Activated naive CD8-positive, alpha-beta T cell treated with anti-CD3 and anti-CD28 coated beads, Interleukin-2, amount 10 ng/mL, durations not matched to agents 7 days and 5 days (primary cell): ENCODE data around the gene SORCS2. TPM values are rescaled to one million over a fixed set of nuclear protein-coding genes. Genes with fewer than 3 reads are reported as not detected.
A peak's percentile ranks its signal among the peaks of the same experiment; 100 is the strongest.

Experiments used
- ATAC-seq: fragments of 150-1000 bp; cut with Tn5 transposase; one replicate; pipeline ENCODE4 v1.10.0; 2021; ENCODE audit warnings: low read depth, moderate library complexity
- POLR2A ChIA-PET: fragments of 350-600 bp; sonication (Branson Sonifier 250); formaldehyde crosslinking; loops from one replicate; lab custom pipeline; 2021; ENCODE audit warnings: antibody characterized with exemption; lab: Charles Lee
- DNase-seq: peaks from one replicate; pipeline ENCODE4 v3.0.0; 2021
- H3K27ac Mint-ChIP-seq: one replicate; pipeline ENCODE4 v1.8.0; 2022; ENCODE audit warnings: mild to moderate bottlenecking, mixed read lengths
- H3K27me3 Mint-ChIP-seq: one replicate; pipeline ENCODE4 v1.8.0; 2022; ENCODE audit warnings: mild to moderate bottlenecking, moderate library complexity, mixed read lengths
- H3K36me3 Mint-ChIP-seq: one replicate; pipeline ENCODE4 v1.8.0; 2021; ENCODE audit warnings: mild to moderate bottlenecking, mixed read lengths
- H3K4me1 Mint-ChIP-seq: one replicate; pipeline ENCODE4 v1.8.0; 2021; ENCODE audit warnings: mixed read lengths
- H3K4me3 Mint-ChIP-seq: one replicate; pipeline ENCODE4 v1.8.0; 2022; ENCODE audit warnings: mild to moderate bottlenecking, moderate library complexity, mixed read lengths
- H3K9me3 Mint-ChIP-seq: one replicate; pipeline ENCODE4 v1.8.0; 2021; ENCODE audit warnings: mixed read lengths
- total RNA-seq, 2 experiments: library from RNA; stranded (reverse); gene quantifications; one replicate each; pipeline ENCODE4 v1.2.3, GENCODE V29; 2021

SORCS2 gene
- total RNA-seq, 2 experiments from 2014 or later = not detected

DNA sequence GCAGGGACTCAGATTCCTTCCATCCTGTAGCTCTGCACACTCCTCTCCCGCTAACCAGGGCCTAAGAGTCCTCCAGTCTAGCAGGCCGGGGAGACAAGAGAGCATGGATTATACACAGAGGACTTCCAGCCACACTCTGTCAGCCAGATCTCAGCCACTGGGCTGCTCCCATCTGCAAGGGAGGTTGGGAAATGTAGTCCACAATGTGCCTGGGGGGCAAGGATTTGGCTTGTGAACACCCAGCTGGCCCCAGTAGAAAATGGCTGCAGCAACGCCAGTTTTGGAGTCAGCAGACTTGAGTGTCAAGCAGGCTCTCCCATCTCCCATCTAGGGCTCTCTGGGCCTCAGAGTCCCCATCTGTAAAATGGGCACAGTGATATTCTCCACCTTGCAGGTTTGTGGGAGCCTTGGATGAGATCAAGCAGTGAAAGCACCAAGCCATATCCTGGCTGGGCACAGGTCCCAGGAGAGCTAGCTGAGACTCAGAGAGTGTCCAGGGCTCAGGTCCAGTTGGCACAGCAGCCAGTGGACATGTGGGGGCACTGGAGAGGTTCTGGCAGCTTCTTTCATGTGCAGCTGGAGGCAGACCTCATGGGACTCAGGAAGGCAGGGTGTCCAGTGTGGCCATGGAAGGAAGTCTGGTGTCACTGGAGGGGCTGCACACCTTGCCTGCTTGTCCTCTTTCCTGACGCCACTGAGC is 227.8 kb downstream of the SORCS2 start:
- ATAC-seq = no peak
- no peak overlapping the region for H3K4me3 Mint-ChIP-seq
- POLR2A ChIA-PET = no interaction called here
- H3K9me3 Mint-ChIP-seq = peaks cover 1% of the 10 kb centered on the region
- no peaks in the 10 kb centered on the region for H3K36me3 Mint-ChIP-seq
- H3K27me3 Mint-ChIP-seq = no peaks in the 10 kb centered on the region
- H3K27ac Mint-ChIP-seq = no peak overlapping the region
- peak; percentile 5 for DNase-seq
- H3K4me1 Mint-ChIP-seq = no peaks in the 10 kb centered on the region

DNA sequence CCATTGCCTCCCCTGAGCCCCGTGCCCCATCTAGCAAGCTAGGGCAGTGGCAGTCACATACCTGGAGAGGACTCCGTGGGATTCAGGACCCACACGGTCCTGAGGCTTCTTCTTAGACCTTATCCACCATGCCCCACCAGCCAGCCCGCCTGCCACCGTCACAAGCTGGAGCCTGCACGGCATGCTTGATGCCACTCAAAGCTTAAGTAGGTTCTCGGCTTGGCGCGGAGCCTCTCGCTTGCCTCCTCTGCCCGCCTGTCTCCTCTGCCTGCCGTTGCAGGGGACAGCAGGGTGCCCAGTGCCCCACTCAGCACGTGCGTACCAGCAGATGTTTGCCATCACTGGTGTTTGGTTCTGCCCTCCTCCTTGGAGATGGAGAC is 228.3 kb downstream of the SORCS2 start:
- no peak for ATAC-seq
- Mint-ChIP-seq H3K27ac (no peak overlapping the region), H3K4me3 (no peak overlapping the region), H3K4me1 (no peaks in the 10 kb centered on the region), H3K9me3 (peaks cover 1% of the 10 kb centered on the region), H3K27me3 (no peaks in the 10 kb centered on the region), H3K36me3 (no peaks in the 10 kb centered on the region)
- POLR2A ChIA-PET = no interaction called here
- DNase-seq = peak; percentile 5

DNA sequence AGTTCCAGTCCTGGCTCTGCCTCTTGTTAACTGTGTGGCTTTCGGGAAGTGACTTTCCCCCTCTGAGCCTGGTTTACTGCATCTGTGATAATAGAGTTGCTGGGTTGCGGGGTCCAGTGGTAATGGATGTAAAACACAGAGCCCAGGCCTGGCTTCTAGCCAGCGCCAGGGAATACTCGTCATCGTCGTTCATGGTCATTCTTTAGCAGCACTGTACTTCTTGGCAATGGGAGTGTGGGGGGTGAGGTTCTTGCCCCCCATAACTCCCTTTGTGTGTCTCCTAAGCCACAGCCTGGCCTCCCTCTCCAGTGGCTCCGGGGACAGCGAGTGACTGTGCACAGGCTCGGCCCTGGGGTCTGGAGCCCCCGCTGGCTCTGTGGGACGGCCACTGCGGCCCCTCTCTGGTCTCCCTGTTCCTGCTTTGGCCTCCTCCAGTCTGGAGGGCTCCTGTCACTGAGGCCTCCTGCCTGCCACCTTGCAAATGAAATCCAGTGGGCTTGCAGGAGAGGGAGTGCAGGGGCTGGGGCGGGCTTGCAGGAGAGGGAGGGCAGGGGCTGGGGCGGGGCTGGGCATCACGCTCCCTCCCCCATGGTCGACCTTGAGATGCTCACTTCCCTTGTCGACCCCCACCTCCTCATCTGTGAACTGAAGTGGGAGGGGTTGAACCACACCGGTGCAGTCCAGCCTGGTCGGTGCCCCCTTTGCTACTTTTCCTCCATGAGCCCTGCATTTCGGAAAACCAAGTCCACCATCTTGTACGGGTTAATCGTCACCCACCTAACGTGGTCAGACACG is 229.2 kb downstream of the SORCS2 start:
- Mint-ChIP-seq H3K27me3 (no peaks in the 10 kb centered on the region), H3K36me3 (no peaks in the 10 kb centered on the region), H3K4me1 (no peaks in the 10 kb centered on the region), H3K27ac (no peak overlapping the region), H3K9me3 (peaks cover 1% of the 10 kb centered on the region), H3K4me3 (no peak overlapping the region)
- DNase-seq (peak; percentile 10), ATAC-seq (no peak)
- POLR2A ChIA-PET = no interaction called here

DNA sequence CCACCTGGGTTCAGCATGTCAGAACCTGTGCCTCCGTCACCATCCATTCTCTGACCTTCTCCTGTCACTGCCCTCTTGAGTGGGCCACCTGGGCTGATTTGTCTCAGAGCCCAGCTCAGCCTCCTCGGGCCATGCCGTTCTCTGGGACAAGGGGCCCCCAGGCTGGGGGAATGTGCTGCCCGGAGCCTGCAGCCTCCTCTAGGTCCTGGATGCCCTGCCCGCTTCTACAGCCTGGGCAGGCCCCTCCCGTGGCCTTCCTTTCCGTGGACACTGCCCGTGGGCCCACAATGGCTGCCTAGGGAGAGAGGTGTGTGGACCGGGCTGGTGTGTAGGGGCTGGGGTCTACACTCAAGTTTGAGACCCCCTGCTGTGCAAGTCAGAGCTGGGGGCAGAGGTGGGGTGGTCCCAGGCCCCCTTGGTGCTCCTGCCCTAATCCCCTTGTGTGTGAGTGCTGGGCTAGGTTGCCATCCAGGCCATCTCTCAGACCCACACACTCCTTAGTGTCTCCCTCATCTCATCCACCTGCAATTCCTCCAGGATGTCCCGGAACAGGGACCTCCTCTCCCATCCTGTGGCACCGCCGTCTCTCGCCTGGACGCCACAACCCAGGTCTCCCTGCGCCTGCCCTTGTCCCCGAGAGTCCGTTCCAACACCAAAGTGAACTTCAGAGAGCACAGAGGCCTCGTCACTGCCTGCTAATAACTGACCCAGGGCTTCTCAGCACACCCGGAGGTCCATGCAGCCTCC is 230.0 kb downstream of the SORCS2 start:
- ATAC-seq (no peak), DNase-seq (peak; percentile 7)
- no peaks in the 10 kb centered on the region for H3K4me1 Mint-ChIP-seq
- H3K36me3 Mint-ChIP-seq = no peaks in the 10 kb centered on the region
- H3K4me3 Mint-ChIP-seq = no peak overlapping the region
- H3K27me3 Mint-ChIP-seq = no peaks in the 10 kb centered on the region
- no peak overlapping the region for H3K27ac Mint-ChIP-seq
- H3K9me3 Mint-ChIP-seq = peaks cover 1% of the 10 kb centered on the region
- POLR2A ChIA-PET = no interaction called here

DNA sequence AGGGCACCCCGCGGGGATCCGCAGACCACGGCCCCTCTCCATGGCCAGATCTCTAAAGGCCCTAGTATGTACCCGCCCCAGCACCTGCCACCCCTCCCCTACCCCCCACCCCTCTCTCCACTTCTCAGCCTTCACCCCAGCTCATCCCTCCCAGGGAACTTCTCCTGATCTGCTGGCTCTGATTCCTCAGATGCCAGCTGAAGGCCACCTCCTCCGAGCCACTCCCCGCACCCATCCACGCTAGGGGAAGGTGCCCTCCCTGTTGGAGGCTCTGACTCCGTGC is 230.5 kb downstream of the SORCS2 start:
- no peaks in the 10 kb centered on the region for H3K36me3 Mint-ChIP-seq
- no peak for ATAC-seq
- no peaks in the 10 kb centered on the region for H3K27me3 Mint-ChIP-seq
- no peak for DNase-seq
- H3K4me1 Mint-ChIP-seq = no peaks in the 10 kb centered on the region
- POLR2A ChIA-PET = no interaction called here
- H3K9me3 Mint-ChIP-seq = peaks cover 1% of the 10 kb centered on the region
- no peak overlapping the region for H3K4me3 Mint-ChIP-seq
- H3K27ac Mint-ChIP-seq = no peak overlapping the region

DNA sequence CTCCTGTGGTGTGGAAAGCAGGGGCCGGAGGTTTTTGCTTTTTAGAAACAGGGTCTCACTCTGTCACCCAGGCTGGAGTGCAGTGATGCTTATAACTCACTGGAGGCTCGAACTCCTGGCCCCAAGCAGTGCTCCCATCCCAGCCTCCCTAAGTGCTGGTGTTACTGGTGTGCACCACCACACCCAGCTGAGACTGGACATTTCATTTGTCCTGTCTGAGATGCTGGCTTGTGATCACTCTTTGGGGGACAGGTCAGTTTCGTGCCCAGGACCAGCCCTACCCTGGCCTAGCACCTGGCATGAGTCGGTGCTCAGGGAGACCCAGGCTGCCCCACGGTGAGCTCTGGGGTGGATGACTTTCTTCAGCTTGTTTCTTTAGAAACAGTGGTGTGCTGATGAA is 231.1 kb downstream of the SORCS2 start:
- Mint-ChIP-seq H3K27ac (no peak overlapping the region), H3K4me1 (no peaks in the 10 kb centered on the region), H3K27me3 (no peaks in the 10 kb centered on the region), H3K9me3 (no peaks in the 10 kb centered on the region), H3K36me3 (no peaks in the 10 kb centered on the region), H3K4me3 (no peak overlapping the region)
- DNase-seq (no peak), ATAC-seq (no peak)
- POLR2A ChIA-PET = no interaction called here

DNA sequence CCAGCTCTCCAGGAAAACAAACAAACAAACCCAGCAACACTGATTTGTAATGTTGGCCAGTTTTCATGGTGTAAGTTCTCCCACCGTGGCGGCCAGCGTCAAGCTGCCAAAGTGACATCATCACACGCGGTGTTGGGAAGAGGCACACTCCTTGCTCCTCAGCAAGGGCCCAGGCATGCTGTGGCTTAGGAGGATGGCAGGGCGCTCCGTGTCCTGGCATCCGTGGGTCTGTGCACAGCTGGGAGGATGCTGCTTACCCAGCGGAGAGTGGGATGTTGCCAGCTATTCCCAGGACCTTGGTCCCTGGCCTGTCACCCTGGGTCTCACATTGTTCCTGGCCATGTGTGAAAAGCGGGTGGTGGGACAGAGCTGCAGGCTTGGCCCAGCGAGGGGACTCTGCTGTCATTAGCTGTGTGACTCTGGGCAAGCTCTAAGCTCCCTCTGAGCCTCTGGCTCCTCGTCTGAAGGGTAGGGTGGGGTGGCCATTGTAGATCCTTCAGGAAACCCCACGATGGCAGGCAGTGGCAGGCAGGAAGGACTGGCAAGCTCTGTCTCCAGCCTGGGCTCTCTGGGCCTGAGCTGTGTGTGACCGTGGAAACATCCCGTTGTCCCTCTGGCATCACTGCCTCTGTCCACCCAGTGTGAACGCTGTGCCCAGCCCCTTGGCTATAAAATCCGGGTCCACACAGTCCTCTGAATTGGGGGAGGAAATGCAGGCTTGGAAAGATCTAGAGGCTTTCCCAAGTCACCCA is 231.6 kb downstream of the SORCS2 start:
- no peak overlapping the region for H3K4me3 Mint-ChIP-seq
- H3K27me3 Mint-ChIP-seq = no peaks in the 10 kb centered on the region
- H3K9me3 Mint-ChIP-seq = no peaks in the 10 kb centered on the region
- H3K4me1 Mint-ChIP-seq = no peaks in the 10 kb centered on the region
- POLR2A ChIA-PET = no interaction called here
- DNase-seq (peak; percentile 15), ATAC-seq (no peak)
- no peaks in the 10 kb centered on the region for H3K36me3 Mint-ChIP-seq
- H3K27ac Mint-ChIP-seq = no peak overlapping the region

DNA sequence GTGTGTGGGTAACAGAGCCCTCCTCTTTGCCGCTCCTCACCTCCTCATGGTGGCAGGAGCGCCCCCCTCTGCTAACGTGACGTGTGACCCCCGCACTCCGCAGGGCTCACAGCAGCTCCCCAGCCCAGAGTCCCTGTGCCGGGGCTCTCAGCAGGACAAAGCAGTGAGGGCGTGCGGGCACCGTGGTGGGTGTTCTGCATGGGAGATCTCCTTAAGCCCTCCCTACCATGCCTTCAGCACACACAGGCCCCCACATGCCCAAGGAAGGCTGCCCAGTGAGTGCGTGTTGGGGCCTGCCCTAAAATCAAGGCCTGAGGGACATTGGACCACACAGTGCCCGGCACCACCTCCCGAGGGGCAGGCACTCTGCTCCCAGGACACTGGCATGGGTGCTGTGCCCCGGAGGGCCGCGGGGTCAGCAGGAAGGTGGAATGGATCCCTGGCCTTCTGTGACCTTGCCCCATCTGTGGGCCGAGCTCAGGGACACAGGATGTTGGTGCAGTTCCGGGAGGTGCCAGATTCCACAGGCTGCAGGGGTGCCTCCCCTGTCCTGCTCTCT is 232.3 kb downstream of the SORCS2 start:
- ATAC-seq = no peak
- H3K9me3 Mint-ChIP-seq = no peaks in the 10 kb centered on the region

DNA sequence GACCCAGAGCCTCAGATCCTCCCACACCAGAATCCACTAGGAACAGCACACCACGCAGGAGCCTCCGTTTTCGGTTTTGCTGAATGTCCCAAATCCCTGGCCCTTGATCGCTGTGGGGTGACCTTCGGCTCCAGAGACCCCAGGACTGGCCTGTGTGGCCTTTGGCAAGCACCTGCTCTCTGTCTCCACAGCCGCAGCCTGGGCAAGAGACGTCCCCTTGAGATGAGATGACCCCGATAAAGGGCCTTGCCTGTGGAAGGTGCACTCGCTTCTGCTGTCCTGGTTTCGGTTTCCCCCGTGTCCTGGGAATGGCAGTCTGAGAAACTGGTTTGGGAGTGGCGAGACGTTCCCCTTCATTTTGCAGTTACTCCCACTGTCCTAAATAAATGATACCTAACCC is 232.8 kb downstream of the SORCS2 start:
- H3K4me1 Mint-ChIP-seq = no peaks in the 10 kb centered on the region
- no peak overlapping the region for H3K4me3 Mint-ChIP-seq
- H3K27ac Mint-ChIP-seq = no peak overlapping the region
- POLR2A ChIA-PET = no interaction called here
- H3K9me3 Mint-ChIP-seq = no peaks in the 10 kb centered on the region
- ATAC-seq (no peak), DNase-seq (peak; percentile 14)
- no peaks in the 10 kb centered on the region for H3K36me3 Mint-ChIP-seq
- no peaks in the 10 kb centered on the region for H3K27me3 Mint-ChIP-seq

More for the DNA sequence above, 232.3 kb downstream of the SORCS2 start:
- Mint-ChIP-seq H3K36me3 (no peaks in the 10 kb centered on the region), H3K4me1 (no peaks in the 10 kb centered on the region), H3K4me3 (no peak overlapping the region), H3K27ac (no peak overlapping the region), H3K27me3 (no peaks in the 10 kb centered on the region)
- peak; percentile 16 for DNase-seq
- POLR2A ChIA-PET = no interaction called here

DNA sequence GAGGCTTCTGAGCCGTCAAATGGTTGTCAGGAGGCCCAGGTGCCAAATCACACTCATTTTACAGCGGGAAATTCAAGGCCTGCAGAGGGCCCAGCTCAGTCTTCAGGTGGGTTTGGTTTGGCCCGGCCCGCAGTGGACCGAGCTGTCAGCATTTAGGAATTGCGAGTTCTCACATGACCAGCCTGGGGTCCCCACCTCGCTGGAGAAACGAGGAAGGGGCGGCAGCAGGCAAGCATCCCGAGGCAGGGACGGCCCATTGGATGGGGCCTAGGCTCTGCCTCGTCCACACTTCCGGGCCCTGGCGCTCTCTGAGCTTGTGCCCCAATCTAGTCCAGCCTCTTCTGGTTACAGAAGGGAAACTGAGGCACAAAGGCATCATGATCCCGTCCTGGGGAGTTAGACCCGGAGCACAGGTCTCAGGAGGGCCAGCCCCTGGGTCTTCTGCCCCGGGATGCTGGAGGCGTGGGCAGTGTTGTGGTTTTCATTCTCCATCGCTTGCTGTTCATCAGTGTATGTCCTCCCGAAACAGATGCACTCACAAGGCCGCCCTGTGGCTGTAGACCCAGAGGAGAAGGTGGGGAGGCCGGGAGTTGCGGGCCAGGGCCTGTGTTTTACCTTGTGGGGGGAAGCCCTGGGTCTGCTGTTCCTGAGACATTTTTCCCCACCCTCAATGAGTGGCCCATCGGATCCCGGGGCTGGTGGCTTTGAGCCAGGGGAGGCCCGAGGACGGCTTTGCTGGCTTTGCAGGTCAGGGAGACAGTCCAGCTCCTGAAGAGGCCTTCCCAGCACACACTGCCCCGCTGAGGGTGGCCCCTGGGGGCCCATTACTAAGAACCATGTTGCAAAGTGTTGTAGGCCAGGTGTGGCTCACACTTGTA is 233.5 kb downstream of the SORCS2 start:
- H3K27me3 Mint-ChIP-seq = no peaks in the 10 kb centered on the region
- H3K9me3 Mint-ChIP-seq = no peaks in the 10 kb centered on the region
- DNase-seq (peak; percentile 15), ATAC-seq (no peak)
- no peak overlapping the region for H3K27ac Mint-ChIP-seq
- H3K36me3 Mint-ChIP-seq = no peaks in the 10 kb centered on the region
- H3K4me1 Mint-ChIP-seq = no peaks in the 10 kb centered on the region
- H3K4me3 Mint-ChIP-seq = no peak overlapping the region
- POLR2A ChIA-PET = no interaction called here

DNA sequence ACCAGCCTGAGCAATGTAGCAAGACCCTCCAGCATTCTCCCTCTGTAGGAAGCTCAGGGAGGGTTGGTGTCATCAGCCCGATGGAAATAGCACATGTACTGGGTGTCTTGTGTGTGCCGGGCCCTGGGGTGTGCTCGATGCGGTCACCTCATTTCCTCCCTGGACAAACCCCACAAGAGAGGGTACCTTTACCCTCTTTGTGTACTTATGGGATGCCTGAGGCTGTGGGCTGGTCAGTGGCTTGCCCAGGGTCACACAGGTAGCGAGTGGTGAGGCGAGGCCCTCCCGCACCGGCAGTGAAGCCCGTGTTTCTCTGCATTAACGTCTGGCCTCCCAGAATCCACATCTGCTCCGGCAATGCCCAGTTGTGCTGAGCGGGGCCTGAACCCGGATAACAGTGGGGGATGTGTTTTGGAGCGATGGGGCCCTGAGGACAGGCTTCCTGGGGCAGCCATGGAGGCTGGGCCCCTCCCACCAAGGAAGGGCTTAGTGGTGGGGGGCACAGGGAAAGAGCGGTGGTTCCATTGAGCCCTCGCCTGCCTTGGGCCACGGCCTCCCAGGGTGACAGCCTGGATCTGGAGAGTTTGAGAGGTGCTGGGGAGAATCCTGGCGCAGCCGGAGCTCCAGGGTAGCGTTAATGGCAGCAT is 234.3 kb downstream of the SORCS2 start:
- no peak for ATAC-seq
- Mint-ChIP-seq H3K27ac (no peak overlapping the region), H3K4me3 (no peak overlapping the region), H3K9me3 (no peaks in the 10 kb centered on the region), H3K36me3 (no peaks in the 10 kb centered on the region), H3K4me1 (no peaks in the 10 kb centered on the region), H3K27me3 (no peaks in the 10 kb centered on the region)
- peak; percentile 13 for DNase-seq
- POLR2A ChIA-PET = no interaction called here

DNA sequence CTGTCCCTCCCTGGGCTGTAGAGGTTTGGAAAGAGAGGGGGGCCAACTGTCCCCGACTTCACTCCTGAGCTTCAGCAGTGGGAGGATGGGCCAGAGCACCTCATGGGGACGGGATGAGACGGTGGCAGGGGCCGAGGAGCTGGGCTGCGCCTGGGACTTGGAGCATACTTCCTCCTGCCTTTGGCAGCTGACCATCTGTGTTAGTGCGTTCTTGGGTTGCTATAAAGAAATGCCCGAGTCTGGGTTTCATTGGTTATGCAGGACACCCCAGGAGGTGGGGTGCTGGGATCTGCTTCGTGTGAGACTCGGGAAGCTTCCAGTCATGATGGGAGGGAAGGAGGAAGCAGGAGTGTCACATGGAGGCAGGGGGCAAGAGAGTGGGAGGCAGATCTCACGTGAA is 235.0 kb downstream of the SORCS2 start:
- H3K27me3 Mint-ChIP-seq = no peaks in the 10 kb centered on the region

More for the DNA sequence above, 235.0 kb downstream of the SORCS2 start:
- no peak for ATAC-seq
- Mint-ChIP-seq H3K36me3 (no peaks in the 10 kb centered on the region), H3K4me3 (no peak overlapping the region), H3K9me3 (no peaks in the 10 kb centered on the region), H3K4me1 (no peaks in the 10 kb centered on the region), H3K27ac (no peak overlapping the region)
- POLR2A ChIA-PET = no interaction called here
- DNase-seq = no peak
